Thyroid gland (tissue), 4 donors: ENCODE data around the gene C9orf78.

Source experiments
- CTCF ChIP-seq, 6 experiments: fragments of 200-600 bp in 3 of 6; fragments of 450-650 bp in 3 of 6; sonication (generic) in 3 of 6; IDR thresholded peaks; one replicate each; pipeline ENCODE4 v1.5.1; 2016 to 2019; ENCODE audit warnings: antibody characterized with exemption in 6 of 6, mild to moderate bottlenecking in 2 of 6, inconsistent platforms in 1 of 6, moderate library complexity in 1 of 6
- POLR2A ChIP-seq, 2 donors: fragments of 450-650 bp; IDR thresholded peaks; one replicate each; pipeline ENCODE4 v1.6.1; 2017; ENCODE audit warnings: antibody characterized with exemption in 2 of 2, mild to moderate bottlenecking in 2 of 2, moderate library complexity in 1 of 2

- TF ChIP-seq CTCF (IDR thresholded peaks at IDR 0.05) = no peak
- no peak for TF ChIP-seq POLR2A (IDR thresholded peaks at IDR 0.05)
Measured at GRCh38 chr9:129823542-129823934, 11.5 kb downstream of the C9orf78 start.
